Skin of body (tissue), 2 donors: Measurements from ENCODE around the gene RNFT2. TPM values are rescaled to one million over a fixed set of nuclear protein-coding genes. Genes with fewer than 3 reads are reported as not detected.

Source experiments
- DNase-seq: peaks from one replicate; lab custom pipeline; 2025; lab: John Stamatoyannopoulos, UW
- total RNA-seq: library from RNA; depleted of rRNA; stranded (reverse); fragments of >200 nt; gene quantifications from one replicate; pipeline ENCODE4 v1.2.3, GENCODE V29; 2014

The RNFT2 gene
- total RNA-seq, 1 donor from 2014 or later: 1.7 TPM

DNA sequence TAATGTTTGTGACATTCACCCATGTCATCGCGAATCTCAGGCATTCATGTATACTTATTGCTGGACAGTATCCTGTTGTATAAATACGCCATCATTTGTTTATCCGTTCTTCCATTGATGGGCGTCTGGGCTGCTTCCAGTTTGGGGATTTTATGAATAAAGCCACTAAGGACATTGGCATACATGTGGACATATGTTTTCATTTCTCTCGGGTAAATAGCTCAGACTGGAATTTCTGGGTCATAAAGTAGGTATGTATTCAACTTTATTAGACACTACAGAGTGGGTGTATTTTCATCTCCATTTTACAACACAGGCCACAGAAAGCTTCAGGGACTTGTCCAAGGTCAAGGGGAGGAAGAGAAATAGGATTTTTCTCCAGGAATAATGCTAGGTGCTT is 94.2 kb downstream of the RNFT2 start:
- DNase-seq: no peak

DNA sequence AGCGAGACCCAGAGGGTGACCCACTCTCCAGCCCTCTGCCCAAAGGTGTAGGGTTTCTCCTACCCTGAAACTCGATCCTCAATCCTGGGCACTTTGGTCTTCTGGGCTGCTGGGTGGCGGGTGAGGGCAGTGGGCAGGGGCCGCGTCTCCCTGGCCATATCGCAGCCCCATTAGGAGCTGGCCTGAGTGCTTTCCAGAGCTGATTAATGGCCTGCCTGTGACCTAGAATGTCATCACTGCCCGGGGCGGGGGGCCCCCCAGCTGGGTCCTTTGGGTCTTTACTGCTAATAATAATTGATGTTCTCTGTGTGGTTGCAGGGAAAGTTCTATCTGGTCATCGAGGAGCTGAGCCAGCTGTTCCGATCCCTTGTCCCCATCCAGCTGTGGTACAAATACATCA is 95.4 kb downstream of the RNFT2 start:
- no peak for DNase-seq

DNA sequence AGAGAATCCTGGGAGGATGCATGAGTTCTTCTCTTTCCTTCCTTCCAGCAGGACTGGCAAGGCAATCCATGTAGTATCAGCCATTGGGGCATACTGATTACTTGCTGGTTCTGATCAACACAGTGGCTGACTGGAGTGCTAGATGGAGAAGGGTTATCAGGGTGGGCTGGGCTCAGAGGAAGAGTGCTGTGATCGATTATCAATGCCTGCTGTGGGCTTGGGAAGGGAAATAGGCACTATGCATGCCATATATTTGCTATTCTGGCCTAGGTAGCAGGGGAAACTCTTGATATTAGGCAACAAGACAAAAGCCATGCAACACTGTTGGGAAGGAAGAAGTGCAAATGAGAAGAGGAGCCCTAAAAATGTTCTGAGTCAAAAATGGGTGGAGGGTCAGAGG is 97.4 kb downstream of the RNFT2 start:
- no peak for DNase-seq

DNA sequence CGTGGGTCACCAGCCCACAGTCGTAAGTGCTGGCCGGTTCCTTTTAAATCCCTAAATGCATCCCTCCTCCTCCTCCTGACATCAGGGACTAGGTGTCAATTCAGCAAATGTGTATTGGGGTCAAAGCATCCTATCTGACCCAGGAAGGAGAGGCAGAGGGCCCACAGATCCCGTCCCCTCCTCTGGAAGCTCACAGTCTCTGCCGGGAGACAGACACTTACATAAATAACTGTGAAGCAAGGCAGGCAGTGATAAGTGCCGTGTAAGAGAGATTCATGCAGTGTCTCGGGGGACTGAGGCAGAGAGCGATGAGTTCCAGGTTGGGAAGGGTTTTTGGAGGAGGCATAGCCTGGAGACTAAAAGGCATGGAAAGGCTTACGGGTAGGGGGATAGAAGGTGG is 99.0 kb downstream of the RNFT2 start:
- no peak for DNase-seq

DNA sequence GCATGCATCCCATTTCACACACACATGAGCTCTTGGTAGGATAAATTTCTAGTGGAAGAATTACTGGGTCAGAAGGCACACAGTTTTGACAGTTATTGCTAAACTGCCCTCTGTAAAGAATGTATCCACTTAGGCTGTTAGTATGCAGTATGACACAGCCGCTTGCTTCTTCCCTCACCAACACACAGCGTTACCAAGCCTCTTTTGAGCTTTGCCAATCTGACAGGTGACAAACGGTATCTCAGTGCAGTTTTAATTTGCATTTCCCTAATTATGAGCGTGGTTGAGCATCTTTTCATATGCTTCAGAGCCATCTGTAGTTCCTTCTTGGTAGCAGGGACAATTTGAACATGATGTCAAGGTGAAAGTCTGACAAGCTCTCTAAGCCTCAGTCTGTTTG is 100.2 kb downstream of the RNFT2 start:
- DNase-seq: no peak

DNA sequence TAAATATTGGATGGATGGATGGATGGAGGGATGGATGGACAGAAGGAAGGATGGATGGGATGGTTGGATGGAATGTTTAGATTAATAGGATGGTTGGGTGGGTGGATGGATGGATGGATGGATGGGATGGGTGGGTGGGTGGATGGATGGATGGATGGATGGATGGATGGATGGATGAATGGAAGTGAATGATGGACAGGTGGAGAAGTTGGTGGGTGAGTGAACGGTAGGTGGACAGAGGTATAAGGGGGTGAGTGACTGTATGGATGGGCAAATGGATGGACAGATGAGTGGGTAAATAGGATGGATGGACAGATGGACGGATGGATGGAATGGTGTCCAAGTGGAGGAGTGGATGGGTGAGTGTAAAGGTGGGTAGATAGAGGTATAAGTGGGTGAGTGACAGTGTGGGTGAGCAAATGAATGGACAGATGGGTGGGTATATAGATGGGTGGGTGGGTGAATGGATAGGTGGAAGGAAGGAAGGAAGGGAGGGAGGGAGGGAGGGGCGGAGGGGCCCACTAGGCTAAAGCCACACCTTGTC is 101.2 kb downstream of the RNFT2 start:
- no peak for DNase-seq

DNA sequence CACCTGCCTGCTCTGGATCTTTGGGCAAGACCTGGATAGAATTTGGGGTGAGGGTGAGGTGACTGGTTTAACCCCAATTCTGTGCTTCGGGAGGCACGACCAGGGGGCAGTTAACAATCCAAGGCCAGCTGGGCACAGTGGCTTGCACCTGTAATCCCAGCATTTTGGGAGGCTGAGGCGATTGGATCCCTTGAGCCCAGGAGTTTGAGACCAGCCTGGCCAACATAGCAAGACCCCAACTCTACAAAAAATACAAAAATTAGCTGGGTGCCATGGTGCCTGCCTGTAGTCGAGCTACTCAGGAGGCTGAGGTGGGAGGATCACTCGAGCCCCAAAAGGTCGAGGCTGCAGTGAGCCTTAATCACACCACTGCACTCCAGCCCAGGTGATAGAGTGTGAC is 105.0 kb downstream of the RNFT2 start:
- no peak for DNase-seq

DNA sequence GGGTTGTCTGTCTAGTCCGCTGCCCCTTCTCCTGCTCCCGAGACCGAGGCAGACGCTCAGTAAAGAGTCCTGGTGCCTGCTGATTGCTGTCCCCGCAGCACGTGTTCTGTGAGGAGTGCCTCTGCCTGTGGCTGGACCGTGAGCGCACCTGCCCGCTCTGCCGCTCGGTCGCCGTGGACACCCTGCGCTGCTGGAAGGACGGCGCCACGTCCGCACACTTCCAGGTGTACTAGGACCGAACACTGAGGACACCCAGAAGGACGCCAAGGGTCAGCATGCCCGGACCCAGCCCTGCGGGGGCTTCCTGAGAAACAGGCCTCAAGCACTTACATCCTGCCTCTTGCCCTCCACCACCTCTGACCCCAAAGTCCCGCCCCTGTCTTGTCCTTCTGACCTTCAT is 111.1 kb downstream of the RNFT2 start:
- no peak for DNase-seq

DNA sequence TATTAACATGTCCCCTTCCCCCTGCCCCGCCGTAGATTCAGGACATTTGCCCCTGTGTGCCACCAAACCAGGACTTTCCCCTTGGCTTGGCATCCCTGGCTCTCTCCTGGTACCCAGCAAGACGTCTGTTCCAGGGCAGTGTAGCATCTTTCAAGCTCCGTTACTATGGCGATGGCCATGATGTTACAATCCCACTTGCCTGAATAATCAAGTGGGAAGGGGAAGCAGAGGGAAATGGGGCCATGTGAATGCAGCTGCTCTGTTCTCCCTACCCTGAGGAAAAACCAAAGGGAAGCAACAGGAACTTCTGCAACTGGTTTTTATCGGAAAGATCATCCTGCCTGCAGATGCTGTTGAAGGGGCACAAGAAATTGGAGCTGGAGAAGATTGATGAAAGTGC is 114.2 kb downstream of the RNFT2 start:
- DNase-seq: no peak

DNA sequence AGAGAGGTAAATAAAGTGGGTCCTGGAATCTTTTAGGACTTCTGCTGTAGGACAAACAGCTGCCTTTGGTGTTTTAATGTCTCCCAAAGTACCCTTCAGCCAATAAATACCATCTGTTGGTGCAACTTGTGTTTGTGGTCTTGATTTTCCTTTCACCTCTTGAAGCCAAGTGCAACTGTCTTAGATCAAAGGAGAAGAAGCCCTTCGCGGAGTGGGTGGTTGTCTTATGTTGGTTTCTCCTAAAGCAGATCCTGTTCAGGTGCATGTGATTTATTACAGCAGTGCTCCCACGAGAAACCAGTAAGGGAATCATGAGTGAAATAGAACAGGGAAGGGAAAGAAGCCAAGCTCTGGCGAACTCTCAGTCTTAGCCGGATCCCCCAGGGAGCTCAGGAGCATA is 115.4 kb downstream of the RNFT2 start:
- DNase-seq: no peak

DNA sequence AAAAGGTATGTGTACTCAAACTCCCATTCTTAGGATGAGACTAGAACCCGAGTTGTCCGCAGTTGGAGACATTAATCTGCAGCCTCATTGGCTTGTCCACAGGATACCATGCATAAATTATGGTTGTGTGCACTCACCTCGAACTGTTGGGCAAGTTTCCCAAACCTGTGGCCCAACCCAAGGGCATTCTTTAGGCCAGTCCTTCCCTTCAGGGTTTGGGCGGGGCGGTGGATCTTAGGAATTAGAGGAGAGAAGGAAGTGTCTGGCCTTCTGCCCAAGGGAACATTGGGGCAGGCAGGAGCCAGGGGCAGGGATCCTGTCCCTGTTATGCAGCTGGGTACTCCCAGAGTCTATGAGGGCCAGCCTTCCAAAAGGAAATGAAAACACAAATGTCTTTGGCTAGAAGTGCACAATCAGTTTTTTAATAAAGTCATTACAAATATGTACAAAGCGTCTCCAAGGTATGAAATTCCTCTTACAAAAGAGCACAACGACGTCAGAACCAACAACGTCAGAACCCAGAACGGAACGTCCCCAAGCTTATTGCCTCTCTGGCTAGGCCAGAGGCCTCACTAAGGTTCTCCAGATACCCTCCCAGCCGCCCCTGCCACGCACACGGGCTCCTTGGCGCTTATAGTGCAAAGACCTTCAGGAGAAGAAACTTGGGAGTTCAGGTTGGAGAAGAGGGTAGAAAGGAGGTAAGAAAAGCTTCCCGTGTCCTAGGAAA is 117.8 kb downstream of the RNFT2 start:
- DNase-seq: no peak

DNA sequence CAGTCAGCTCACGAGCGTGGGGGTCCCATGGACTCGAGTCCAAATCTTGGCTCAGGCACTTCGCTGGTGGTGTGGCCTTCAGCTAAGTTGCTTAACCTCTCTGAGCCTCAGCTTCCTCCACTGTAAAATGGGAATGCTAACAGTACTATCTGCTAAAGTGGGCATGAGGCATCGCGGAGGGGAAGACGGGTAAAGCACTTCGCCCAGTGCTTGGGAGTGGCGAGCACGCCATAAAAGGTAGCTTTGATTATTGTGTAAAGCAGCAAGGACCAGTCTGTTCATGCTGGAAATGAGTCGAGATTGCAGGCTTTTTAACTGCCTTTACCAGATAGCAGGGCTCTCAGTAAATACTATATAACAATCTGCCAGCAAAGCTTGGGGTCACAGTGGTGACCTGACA is 118.6 kb downstream of the RNFT2 start:
- no peak for DNase-seq

DNA sequence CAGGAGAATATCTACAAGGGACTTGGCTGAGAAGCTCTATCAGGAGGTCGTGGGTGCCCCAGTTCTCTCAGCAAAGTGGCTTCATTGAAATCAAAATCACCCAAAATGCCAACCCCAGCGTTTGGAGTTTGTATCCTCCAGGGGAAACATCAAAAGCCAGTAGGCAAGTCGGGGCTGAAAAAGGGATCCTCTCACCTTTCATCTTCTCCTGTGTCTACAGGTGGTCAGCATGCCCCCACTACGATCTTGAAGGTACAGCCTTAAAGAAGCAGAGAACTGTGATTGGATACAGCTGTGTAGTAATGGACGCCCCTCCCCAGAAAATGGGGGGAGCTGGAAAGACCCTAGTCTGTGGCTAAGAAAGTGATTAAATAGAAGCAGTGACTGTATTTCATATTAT is 121.0 kb downstream of the RNFT2 start:
- no peak for DNase-seq

DNA sequence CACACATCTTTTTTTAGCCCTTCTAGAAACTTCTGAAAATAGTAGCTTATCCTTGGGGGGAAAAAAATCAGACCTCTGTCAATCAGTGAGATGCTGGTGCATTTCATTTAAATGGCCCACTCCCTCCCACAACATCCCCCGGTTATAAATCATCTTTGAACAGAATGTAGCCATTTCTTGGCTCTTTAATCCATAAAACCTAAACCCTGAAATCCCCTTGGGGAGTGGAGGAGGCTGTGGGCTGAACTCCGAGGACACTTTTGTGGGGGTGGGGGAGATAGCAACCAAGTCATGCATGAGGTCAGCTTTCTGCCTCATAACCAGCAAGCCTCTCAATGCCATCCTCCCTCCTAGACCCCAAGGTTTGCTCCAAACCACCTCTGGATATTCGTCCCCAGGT is 122.1 kb downstream of the RNFT2 start:
- no peak for DNase-seq

DNA sequence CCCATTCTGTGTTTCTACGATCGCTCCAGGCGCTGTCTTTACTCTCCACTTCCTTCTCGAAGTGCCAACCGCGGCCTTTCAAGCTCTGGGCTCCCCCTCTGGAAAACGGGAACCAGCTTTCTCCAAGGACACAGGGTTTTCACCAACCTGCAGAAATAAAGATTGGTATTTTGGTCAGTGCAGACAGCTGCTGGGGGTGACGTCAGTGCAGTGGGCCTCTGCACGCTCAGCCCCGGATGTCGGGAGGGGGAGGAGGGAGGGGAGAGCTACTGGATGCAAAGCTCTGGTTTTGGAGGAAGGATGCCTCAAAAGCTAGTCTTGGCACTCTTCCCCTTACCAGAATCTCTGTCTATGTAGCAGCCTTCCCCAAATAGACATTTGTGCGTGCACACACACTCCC is 123.2 kb downstream of the RNFT2 start:
- peak; percentile 15 for DNase-seq

DNA sequence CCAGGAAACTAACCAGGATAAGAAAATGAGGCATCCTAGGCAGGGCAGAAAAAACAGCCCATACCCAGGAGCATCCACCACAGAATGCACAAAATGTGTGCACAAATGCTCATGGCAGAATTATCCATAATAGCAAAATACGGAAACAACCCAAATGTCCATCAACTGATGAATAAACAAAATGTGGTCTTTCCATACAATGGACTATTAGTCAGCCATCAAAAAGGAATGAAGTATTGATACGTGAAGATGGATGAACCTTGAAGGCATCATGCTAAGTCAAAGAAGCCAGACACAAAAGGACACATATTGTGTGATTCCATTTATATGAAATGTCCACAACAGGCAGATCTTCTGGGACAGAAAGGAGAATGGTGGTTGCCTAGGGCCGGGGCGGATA is 124.1 kb downstream of the RNFT2 start:
- DNase-seq: no peak

DNA sequence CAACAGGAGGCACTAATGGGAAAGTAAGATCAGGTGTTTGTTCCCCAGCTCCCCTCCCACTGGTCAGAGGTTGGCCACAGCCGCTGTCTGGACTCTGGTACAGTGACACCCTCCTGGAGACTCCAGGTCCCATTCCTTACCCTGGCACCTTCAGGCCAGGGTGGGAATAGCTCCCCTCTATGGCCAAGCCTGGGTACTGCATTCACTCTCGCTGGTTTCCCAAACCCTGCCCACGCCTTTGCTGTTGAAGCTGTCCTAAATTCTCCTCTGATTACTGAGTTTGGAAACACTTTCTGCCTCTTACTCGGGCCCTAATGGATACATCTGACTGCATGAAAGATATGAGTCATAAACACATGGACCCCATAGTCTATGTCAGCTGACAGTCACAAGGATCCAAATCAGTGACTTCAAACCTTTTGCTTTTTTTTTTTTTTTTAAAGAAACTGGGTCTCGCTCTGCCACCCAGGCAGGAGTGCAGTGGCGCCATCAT is 125.2 kb downstream of the RNFT2 start:
- no peak for DNase-seq

DNA sequence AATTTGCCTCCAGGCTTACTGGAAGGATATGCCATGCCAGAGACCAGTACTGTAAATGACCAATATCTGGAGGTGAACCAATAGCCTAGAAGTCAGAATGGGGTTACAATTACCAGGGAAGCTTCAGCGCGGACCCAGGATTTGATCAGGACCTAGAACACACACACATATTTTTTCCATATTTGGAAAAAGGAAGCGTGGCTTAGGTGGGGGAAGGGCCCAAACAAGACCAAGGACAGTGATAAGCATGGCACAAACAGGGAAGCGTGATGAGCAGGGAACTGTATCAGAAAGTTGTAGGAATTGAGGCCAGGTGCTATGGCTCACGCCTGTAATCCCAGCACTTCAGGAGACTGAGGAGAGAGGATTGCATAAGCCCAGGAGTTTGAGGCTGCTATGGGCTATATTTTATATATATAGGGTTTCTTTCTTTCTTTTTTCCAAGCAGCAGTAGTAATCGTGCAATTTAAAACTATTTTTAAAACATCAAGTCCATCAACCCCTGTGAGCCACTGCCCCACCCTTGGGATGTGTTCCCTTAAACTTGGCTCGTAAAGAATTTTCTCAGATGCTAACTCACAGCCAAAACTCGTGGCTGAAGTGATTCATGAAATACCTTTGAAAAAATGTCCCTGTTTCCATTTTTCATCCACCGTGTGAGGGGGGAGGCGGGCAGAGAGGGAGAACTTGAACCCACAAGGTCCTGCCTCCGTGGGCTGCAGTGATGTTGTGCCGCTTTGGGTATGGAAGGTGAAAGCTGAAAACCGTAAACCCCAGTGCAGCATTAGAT is 126.5 kb downstream of the RNFT2 start:
- DNase-seq: no peak

DNA sequence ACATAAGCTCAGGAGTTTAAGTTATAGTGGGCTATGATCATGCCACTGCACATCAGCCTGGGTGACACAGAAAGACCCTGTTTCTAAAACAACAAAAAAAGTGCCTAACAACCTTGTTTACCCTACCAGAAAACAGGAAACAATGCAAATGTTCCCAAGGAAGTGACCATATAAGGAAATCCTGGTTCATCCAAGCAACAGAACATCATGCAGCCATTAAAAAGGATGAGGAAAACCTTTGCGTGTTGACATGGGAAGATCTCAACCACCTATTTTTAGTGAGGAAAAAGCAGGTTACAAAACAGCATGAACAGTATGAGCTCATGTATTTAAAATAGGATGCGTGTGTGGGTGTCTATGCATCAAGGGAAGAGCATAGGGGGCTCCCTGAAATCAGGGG is 129.4 kb downstream of the RNFT2 start:
- no peak for DNase-seq

DNA sequence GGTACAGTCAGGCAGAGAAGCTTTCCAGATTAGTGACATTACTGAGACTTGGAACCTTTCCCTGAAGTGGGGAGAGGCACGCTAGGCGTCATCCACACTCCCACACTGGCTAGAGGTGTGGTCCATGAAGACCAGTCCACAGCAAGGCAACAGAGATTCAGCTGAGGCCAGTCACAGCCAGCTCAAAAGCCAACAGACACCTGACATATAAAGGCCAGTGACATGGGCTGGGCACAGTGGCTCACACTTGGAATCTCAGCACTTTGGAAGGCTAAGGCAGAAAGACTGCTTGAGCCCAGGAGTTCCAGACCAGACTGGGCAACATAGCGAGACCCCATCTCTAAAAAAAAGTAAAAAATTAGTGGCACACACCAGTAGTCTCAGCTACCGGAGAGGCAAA is 132.2 kb downstream of the RNFT2 start:
- no peak for DNase-seq

DNA sequence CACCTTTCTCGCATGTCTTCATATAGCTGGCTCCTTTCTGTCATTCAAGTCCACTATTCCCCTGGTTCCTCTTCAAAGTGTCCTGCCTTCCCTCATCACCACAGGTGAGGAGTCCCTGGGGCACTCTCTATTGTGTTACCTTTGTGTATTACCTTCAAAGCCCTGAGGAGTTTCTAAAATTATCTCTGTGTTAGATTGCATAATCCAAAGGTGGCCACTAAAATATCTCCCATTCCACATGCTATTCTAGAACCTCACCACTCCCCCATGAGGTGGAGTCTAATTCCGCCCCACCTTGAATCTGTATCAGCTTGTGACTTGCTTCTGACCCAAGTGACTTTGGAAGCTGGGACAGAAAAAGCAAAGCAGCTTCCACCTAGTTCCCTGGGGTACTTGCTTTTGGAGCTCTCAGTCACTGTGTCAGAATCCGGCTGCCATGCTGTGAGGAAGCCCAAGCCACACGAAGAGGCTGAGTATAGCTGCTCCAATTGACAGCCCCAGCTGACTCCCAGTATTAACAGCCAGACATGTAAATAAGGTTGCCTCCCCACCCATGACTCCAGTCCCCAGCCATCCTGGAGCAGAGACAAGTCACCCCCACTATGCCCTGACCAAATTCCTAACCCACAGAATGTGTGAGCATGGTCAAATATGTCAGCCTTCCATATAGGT is 136.3 kb downstream of the RNFT2 start:
- no peak for DNase-seq
